Fibroblast of skin of right quadriceps (primary cell): Measurements from ENCODE around the gene PTPRQ.

Experiments
- DNase-seq: peaks from one replicate; pipeline ENCODE4 v3.0.0-alpha.2; 2013

Gene PTPRQ

DNA sequence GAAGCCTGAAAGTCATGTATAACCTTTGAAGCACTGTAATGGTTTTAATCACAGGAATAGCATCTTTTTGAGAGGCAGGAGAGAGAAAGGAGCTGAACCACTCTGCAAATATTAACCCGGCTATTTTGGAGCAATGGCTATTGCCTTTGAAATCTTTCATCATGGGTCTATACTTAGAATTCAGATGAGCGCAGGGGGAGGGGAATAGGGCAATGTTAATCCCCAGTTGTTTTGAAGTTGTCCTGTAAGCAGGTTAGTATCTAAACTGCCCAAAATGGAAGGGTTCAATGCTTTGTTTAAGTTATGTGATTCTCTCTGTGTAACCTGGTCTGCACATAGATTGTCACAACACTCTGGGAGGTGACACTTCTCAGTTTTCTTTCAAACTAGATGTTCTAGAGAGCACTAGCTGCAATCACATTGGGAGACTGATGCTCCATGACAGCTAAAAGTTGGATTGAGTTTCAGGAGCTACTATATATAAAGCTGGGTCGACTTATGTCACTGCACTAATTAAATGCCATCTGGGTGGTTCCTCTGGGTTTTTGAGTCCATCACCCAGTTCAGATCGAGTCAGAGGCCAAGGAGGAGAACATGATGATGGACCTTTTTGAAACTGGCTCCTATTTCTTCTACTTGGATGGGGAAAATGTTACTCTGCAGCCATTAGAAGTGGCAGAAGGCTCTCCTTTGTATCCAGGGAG lies 263.2 kb downstream of the PTPRQ start, which contains the start of gene MYF6:
Gene MYF6 (plus strand): TSS at position 509 of the 704 bp plus-strand sequence. CDS start 86 bp downstream, at position 595.
- DNase-seq: no peak

DNA sequence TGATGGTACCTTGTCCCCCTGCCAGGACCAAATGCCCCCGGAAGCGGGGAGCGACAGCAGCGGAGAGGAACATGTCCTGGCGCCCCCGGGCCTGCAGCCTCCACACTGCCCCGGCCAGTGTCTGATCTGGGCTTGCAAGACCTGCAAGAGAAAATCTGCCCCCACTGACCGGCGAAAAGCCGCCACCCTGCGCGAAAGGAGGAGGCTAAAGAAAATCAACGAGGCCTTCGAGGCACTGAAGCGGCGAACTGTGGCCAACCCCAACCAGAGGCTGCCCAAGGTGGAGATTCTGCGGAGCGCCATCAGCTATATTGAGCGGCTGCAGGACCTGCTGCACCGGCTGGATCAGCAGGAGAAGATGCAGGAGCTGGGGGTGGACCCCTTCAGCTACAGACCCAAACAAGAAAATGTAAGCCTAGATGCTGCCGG lies 263.8 kb downstream of the PTPRQ start:
- DNase-seq: no peak

DNA sequence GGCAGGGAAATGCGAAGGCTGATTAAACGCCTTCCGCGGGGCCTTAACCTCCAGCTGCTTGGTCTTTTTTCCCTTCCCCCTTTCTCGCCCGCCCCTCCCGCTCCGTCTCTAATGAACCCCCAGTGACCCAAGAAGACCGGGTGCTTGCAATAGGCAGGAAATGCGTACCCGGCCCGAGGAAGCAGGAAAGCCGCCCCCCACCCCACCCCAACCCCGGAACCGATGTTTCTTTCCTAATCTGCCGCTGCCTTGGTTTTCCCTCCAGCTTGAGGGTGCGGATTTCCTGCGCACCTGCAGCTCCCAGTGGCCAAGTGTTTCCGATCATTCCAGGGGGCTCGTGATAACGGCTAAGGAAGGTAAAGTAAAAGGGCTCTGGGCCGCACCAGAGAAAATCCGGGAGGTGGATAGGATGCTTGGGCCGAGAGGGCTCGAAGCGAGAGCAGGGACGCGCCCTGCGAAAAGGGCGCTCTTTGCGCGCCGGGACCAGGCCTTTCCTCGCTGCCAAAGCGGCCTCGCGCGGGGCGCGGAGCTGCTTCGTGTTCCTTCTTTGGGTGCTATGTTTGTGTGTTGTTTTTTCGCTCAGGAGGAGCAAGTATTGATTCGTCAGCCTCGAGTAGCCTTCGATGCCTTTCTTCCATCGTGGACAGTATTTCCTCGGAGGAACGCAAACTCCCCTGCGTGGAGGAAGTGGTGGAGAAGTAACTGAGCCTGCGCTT lies 264.4 kb downstream of the PTPRQ start:
- no peak for DNase-seq

DNA sequence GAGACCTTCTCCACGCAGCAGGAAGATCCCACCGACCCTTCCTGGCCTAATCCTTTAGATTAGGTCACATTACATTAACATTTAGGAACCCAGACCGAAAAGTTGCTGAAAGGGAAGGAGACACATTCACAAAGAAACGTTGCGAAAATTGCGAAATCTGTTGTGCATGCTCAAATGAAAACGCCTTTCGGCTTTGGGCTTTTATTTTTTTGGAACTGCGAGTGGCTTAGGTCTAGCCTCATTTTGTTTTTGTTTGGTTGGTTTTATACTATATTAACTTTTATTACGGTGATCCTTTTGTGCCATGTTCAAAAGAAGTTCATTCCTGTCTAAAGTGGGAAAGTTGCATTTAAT lies 264.9 kb downstream of the PTPRQ start:
- DNase-seq: no peak

DNA sequence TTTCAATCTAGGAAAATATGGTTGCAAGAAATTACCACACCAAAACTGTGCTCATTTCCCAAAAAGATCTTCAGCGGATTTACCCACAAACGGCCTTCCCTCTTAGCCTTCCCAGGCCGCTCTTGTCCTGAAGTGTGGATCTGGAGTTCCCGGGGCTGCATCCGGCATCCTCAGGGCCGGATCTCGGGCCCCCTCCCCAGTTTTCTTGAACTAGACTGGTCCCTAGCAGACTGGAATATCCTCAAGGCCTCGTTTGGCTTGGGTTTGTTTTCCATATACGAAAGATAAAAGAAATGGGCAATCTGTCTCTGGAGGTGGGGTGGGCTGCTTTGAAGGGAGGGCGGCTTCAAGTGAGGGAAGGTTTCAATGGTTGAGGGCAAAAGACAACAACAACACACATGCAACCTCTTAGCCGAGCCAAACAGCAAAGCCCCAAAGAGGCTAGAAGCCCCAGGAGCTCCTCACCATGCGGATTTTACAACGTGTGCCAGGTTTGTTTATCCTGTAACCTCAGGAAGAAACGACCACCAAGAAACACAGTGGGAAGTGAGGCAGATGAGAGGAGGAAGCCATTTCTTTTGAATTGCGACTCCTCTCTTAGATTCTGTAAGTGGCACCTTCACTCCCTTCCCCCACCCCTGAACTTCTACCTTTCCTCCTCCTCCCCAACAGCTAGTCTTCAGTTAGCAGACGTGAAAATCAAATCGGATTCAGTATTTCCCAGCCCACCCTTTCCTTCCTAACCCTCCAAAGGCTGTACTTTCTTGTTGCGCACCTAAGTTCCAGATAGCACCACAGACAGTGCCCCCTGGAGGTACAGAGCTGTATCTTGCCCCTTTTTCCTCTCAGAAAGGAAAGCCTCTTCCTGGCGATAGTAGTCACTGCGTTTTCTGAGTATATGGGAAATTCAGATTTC lies 266.0 kb downstream of the PTPRQ start:
- DNase-seq: no peak

DNA sequence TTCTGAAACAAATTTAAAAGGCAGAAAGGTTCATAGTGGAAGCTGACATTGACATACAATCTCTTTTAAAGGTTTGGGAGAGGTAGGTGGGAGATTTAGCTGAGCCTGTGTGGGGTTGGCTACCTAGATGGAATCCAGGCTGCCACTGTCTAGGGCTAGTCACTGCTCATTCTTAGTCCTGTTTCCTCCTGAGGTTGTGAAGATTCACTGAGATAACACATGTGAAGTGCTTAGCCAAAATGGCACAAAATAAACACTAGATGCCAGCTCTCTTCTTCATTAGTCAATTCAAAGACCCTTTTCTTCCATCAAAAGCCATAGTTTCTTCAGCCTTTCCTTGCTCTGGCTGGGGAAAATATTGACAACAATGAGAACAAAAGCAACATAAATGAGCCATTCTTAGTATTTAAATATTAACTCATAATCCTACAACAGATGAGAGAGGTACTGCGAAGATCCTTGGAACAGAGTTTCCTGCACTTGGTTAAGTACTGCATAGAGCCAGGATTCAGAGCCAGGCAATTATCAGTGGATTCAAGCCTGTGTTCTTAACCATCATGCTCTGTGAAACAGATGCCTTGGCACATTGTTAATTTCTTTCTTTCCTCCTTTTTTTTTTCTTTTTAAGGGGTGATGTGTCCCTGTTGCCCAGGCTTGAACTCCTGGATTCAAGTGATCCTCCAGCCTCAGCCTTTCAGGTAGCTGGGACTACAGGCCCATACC lies 266.9 kb downstream of the PTPRQ start:
- DNase-seq: no peak

DNA sequence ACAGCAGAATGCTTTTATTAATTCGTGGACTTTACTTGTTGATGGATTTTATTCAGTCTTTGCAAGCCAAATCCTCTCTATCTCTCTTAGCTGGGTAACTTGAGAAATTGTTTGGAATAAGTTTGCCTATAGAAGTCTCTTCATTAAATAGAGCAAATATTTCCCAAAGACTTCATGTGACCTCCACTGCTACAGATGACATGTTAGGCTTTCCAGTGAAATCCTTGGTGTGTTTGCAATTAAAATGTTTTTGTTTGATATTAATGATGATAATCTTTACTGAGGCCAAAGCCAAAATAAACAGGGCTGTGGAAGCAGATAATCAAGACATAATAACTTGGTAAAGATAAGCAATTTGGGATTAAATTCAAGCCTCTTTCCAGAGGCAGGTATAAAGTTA lies 267.8 kb downstream of the PTPRQ start:
- no peak for DNase-seq

DNA sequence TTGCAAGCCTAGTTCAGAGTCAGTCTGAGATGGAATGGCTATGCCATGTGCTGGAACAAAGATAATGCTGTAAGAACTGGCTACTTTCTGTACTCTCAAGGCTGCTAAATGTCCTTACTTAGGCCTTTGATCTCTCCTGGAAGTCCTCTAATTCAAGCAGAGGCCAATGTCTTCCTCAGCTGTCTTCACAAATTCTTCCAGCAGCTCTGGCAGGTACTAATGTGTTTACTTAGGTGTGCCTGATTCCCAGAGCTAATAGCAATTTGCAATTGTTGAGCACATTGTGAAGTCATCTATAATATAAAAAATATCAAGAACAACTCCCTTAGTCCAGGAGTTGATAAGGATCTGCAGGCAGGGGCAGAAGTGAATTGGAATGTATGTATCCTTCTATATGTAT lies 268.8 kb downstream of the PTPRQ start:
- no peak for DNase-seq

DNA sequence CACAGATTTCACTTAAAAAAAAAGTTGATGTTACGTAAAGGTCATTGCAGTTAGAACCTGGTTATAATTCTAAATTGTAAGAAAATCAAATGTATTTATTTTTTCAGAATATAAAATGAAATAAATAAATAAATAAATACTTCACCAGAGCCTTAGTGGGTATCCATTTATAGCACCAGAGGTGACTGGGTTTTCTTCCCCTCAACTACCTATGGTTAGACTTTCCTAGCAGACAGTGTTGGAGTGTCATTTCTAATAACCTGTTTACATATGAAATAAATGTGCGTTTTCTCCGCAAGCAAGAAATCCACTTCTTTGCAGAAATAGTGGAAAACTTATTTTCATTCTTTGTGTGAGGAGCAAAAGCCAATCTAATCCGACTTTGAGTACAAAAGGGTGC lies 269.4 kb downstream of the PTPRQ start:
- no peak for DNase-seq

DNA sequence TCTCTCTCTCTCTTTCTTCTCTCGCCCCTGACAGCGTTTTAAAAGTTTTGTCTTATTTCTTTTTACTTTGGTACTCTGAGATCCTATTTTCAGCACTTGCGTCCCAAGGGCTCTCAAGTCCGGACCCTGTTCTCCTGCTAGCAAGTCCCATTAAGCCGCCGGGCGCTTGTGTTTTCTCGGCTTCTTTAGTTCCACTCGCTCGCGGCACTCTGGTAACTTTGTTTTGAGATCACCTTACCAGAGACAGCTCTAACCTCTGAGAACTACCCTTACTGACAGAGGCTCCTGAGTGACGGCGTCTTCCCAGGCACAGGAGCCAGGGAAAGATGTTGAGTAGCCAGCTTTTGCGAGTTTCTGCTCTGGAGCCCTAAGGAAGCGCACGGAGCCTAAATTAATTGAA lies 270.0 kb downstream of the PTPRQ start:
- DNase-seq: peak; percentile 20

DNA sequence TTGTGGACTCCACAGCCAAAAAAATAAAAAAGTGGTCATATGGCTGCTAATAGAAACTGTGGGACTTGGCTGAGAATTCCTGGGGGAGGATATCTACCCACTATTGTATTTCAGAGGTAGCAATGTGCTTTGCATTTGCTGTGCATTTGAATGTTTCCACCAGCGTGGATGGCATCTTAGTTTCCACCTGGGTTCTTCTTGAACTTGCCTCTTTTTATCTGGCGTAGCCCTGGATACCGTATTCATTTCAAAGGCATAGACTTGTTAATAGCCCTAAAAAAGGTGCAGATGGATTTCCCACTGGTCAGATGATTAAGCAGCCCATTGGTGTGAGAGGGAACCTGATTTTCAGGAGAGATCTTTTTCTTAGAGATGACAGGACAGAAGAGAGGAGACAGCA lies 270.8 kb downstream of the PTPRQ start:
- DNase-seq: no peak

DNA sequence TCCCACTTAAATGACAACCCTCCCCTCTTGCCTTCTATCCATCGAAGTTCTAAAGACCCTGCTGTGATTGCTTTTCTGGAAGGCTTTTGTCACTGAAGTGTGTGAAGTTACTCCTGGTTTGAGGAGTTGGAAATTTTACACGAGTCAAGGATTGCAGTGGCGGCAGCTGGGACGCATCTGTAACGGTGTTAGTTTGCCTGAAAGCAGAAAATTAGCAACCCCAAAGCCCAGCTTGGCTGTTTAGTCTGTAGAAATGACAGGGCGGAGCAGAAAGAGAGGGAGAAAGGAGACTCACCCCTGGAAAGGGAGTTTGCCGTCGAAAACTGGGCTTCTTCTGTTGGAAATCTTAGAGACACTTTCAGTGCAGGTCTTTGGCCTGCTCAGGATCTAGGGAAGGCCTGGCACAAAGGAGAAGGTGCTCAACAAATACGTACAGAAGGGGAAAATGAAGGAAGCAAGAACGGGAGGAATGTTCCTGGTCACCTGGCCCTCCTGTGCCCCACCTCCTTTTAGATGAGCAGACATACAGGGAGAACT lies 271.7 kb downstream of the PTPRQ start:
- DNase-seq: no peak

DNA sequence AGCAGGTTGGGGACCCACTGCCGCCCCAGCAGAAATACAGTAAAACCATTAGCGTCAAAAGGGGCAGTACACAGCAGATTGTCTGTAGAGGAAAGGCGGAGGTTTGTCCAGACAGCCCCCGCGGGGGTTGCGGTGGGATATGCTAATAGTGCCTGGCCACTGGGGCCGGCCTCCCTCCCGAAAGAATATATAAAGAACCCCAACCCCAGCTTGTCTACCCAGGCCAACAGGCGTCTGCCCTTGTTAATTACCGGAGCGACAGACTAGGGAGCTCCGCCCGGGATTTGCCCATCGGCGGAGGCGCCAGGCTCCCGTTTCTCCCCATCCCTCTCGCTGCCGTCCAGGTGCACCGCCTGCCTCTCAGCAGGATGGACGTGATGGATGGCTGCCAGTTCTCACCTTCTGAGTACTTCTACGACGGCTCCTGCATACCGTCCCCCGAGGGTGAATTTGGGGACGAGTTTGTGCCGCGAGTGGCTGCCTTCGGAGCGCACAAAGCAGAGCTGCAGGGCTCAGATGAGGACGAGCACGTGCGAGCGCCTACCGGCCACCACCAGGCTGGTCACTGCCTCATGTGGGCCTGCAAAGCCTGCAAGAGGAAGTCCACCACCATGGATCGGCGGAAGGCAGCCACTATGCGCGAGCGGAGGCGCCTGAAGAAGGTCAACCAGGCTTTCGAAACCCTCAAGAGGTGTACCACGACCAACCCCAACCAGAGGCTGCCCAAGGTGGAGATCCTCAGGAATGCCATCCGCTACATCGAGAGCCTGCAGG lies 272.8 kb downstream of the PTPRQ start, which contains the start of gene MYF5:
Gene MYF5 (plus strand): TSS at position 217 of the 774 bp plus-strand sequence. CDS start 152 bp downstream, at position 369.
- no peak for DNase-seq

DNA sequence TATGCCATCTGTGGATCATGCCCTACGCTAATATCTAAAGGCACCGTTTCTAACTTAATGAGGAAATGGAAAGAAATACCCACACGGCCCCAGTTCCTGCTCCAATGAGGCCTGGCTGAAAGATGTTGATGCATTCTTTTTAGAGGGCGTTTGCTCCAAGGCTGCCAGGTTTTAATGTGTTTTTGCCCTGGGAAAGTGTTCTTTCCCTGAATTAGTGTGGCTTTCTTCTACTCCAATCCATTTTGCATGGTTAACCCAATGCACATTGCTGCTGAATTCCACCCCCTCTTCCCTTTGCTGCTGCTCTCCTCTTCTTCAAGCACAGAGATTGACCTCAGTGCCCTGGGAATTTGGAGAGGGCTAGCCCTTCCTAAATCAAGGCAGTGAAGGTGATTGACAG lies 273.8 kb downstream of the PTPRQ start:
- no peak for DNase-seq

DNA sequence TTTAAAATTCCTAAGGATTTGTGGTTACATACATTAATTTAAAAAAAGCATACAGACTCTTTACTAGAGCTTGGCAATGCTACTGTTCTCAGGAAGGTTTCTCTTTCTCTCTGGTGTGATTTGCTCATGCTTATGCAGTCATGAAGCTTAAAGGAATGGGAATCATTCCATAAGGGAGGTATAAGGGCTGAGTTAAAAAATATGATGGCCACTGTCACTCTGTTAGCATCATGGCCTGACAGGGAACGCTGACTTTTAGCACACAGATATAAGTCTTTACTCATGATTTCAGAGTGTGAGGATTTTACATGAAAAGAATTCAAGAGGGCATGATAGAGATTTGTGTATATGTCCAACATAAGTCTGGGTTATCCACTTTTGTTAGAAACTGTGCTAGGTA lies 276.5 kb downstream of the PTPRQ start:
- no peak for DNase-seq

DNA sequence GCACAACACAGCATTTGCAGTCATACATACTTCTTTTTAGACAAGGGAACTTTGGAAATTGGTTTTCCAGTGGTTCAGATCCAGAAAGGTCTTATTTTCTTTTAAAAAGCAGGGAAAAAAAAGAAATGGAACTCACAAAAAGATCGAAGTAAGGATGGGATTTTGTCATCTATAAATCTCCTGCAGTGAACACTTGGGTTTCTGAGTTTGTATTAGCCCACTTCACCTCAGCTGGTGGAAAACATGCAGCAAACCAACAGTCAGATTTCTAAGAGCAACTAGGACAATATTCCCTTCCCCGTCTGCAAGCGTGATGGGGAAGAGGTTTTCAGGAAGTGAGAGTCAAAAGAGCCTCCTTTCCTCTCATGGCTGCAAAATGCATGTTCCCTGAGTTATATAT lies 277.3 kb downstream of the PTPRQ start:
- no peak for DNase-seq
